ENCODE measurements around the gene NOP9.

NOP9 gene

DNA sequence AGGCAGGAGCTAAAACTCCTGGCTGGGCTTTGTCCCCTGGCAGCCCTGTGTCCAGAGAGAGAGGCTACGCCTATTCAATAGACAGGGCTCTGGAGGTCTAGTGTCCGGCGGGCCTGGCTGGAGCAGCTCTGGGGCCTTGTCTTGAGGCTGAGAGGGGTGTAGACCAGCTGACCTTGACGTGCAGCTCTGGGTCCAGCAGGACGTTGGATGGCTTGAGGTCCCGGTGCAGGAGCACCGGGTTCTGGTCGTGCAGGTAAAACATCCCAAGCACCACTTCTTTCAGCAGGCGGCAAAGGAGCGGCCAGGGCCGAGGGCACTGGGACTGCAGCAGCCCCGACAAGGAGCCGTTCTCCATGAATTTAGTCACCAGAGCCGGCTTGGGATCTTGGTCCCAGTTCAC, 39.2 kb downstream of the NOP9 start:
- no peaks in the 10 kb centered on the region for H3K9me2 ChIP-seq (replicated peaks; ENCODE audit: low read depth, low read length)
- no peaks in the 10 kb centered on the region for H3K36me3 ChIP-seq (ENCODE audit: insufficient read depth, low read length)
- no peaks in the 10 kb centered on the region for H3F3A ChIP-seq (ENCODE audit: low read depth)
- H3K4me3 ChIP-seq (ENCODE audit: low read length, poor library complexity, severe bottlenecking): peak overlapping the region; percentile 77
- no peak overlapping the region for H2AFZ ChIP-seq (ENCODE audit: low read length)
- H3K27me3 ChIP-seq (ENCODE audit: insufficient read depth, low read length, poor library complexity, severe bottlenecking): no peaks in the 10 kb centered on the region
- H3K4me1 ChIP-seq (ENCODE audit: insufficient read depth, low read length, poor library complexity, severe bottlenecking): peaks cover 46% of the 10 kb centered on the region
- H3K4me2 ChIP-seq (ENCODE audit: low read depth, low read length, poor library complexity, severe bottlenecking): peak overlapping the region; percentile 72
- no peaks in the 10 kb centered on the region for H3K9me3 ChIP-seq (ENCODE audit: insufficient read depth, low read depth, low read length)
- H3K79me2 ChIP-seq (ENCODE audit: insufficient read depth, low read length): peaks cover 6% of the 10 kb centered on the region; the same call in 1 of the 2 replicates
- peak overlapping the region; percentile 77 for H3K9ac ChIP-seq (ENCODE audit: low read depth, low read length, poor library complexity, severe bottlenecking)
- TF ChIP-seq, protein P1, sequence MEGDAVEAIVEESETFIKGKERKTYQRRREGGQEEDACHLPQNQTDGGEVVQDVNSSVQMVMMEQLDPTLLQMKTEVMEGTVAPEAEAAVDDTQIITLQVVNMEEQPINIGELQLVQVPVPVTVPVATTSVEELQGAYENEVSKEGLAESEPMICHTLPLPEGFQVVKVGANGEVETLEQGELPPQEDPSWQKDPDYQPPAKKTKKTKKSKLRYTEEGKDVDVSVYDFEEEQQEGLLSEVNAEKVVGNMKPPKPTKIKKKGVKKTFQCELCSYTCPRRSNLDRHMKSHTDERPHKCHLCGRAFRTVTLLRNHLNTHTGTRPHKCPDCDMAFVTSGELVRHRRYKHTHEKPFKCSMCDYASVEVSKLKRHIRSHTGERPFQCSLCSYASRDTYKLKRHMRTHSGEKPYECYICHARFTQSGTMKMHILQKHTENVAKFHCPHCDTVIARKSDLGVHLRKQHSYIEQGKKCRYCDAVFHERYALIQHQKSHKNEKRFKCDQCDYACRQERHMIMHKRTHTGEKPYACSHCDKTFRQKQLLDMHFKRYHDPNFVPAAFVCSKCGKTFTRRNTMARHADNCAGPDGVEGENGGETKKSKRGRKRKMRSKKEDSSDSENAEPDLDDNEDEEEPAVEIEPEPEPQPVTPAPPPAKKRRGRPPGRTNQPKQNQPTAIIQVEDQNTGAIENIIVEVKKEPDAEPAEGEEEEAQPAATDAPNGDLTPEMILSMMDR (conservative IDR thresholded peaks at IDR 0.05; ENCODE audit: low read length): no peak
- no peak for TF ChIP-seq EZH2phosphoT487 (IDR thresholded peaks at IDR 0.05; ENCODE audit: borderline replicate concordance)
- H4K20me1 ChIP-seq (ENCODE audit: insufficient read depth, low read length, poor library complexity, severe bottlenecking): no peaks in the 10 kb centered on the region

DNA sequence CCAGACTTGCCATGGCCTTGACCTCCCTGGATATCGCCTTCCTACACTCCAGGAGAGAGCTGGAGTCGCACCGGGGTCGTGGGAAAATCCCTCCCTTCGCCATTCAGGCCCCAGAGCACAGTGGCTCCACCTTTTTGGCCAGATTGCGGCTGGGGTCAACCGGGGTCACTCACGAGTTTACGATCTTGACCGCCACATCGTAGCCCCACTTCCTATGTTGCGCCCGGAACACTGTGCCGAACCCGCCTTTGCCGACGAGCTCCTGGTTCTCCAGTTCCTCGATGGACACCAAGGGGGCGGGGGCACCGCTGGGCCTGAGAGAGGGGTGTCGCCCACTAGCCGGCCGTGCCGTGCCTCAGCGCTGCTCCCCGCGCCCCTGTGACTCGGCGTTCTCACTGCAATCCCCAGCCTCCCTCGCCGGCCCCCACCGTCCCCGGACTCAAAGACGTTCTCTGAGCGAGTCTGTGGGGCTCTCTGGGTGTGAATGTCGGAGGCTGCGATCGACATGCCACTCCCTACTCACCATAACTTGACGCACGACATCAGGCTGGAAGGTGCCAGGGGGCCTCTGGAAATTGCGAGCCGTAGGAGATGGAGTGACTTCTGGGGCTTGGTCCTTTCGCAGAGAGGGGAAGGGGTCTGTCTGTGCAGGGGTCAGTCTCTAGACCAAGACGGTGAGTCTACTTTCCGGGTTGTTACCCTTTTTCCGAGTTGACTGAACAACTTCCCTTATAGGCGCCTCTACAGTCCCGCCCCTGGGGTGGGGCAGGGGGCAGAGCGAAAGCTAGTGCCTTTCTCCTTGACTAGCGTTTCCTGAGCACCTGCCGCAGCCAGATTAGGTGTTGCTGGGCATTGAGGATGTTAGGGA, 39.9 kb downstream of the NOP9 start, which contains the start of gene RIPK3:
Gene RIPK3, minus strand, starts transcription at position 708 of the 868 bp plus-strand sequence. Its CDS starts 165 bp downstream, at position 543.
- Histone ChIP-seq H3K4me3 (ENCODE audit: low read length, poor library complexity, severe bottlenecking) (peak within 1 kb of the TSS; percentile 77), H3K4me1 (ENCODE audit: insufficient read depth, low read length, poor library complexity, severe bottlenecking) (peaks cover 43% of the 10 kb centered on the region), H3K79me2 (ENCODE audit: insufficient read depth, low read length) (peaks cover 6% of the 10 kb centered on the region; the same call in 1 of the 2 replicates), H3K4me2 (ENCODE audit: low read depth, low read length, poor library complexity, severe bottlenecking) (peak within 1 kb of the TSS; percentile 72), H3K27me3 (ENCODE audit: insufficient read depth, low read length, poor library complexity, severe bottlenecking) (no peaks in the 10 kb centered on the region), H3K9me2 (replicated peaks; ENCODE audit: low read depth, low read length) (no peaks in the 10 kb centered on the region), H2AFZ (ENCODE audit: low read length) (peak within 1 kb of the TSS; percentile 57), H3K9me3 (ENCODE audit: insufficient read depth, low read depth, low read length) (no peaks in the 10 kb centered on the region), H3K9ac (ENCODE audit: low read depth, low read length, poor library complexity, severe bottlenecking) (peak within 1 kb of the TSS; percentile 77), H3F3A (ENCODE audit: low read depth) (no peaks in the 10 kb centered on the region), H4K20me1 (ENCODE audit: insufficient read depth, low read length, poor library complexity, severe bottlenecking) (no peaks in the 10 kb centered on the region), H3K36me3 (ENCODE audit: insufficient read depth, low read length) (no peaks in the 10 kb centered on the region)
- TF ChIP-seq, protein P1 (conservative IDR thresholded peaks at IDR 0.05; ENCODE audit: low read length): no peak
- no peak for TF ChIP-seq EZH2phosphoT487 (IDR thresholded peaks at IDR 0.05; ENCODE audit: borderline replicate concordance)

DNA sequence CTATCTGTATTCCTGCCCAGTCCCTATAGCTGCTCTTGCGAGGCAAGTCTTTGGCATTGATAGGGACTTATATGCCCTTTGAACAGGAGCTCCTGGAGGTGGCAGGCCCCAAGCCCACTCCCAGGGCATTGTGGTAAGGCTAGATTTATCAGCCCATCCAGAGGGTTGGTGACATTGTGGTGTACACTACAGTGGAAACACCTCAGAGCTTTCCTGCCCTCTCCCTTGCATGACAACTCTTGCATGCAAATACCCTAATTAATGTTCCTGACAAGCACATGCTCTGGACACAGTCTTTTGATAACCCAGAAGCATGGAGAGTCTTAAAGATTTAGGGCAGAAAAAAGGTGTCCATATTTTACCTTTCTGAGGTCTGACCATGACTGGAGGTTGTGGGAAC, 41.0 kb downstream of the NOP9 start:
- Histone ChIP-seq H3K27me3 (ENCODE audit: insufficient read depth, low read length, poor library complexity, severe bottlenecking) (no peaks in the 10 kb centered on the region), H3K9me2 (replicated peaks; ENCODE audit: low read depth, low read length) (no peaks in the 10 kb centered on the region)

More for the DNA sequence above, 41.0 kb downstream of the NOP9 start:
- Histone ChIP-seq H3K4me1 (ENCODE audit: insufficient read depth, low read length, poor library complexity, severe bottlenecking) (peaks cover 37% of the 10 kb centered on the region), H3K79me2 (ENCODE audit: insufficient read depth, low read length) (peaks cover 6% of the 10 kb centered on the region; the same call in 1 of the 2 replicates), H3K9ac (ENCODE audit: low read depth, low read length, poor library complexity, severe bottlenecking) (no peak overlapping the region), H3K36me3 (ENCODE audit: insufficient read depth, low read length) (no peaks in the 10 kb centered on the region), H3K4me3 (ENCODE audit: low read length, poor library complexity, severe bottlenecking) (no peak overlapping the region), H2AFZ (ENCODE audit: low read length) (no peak overlapping the region), H3F3A (ENCODE audit: low read depth) (no peaks in the 10 kb centered on the region), H3K9me3 (ENCODE audit: insufficient read depth, low read depth, low read length) (no peaks in the 10 kb centered on the region), H4K20me1 (ENCODE audit: insufficient read depth, low read length, poor library complexity, severe bottlenecking) (no peaks in the 10 kb centered on the region), H3K4me2 (ENCODE audit: low read depth, low read length, poor library complexity, severe bottlenecking) (no peak overlapping the region)
- TF ChIP-seq, protein P1 (conservative IDR thresholded peaks at IDR 0.05; ENCODE audit: low read length): no peak
- TF ChIP-seq EZH2phosphoT487 (IDR thresholded peaks at IDR 0.05; ENCODE audit: borderline replicate concordance): no peak
